ENCODE results near the gene GRIN2D.
A peak's percentile ranks its signal among the peaks of the same experiment; 100 is the strongest.

DNA sequence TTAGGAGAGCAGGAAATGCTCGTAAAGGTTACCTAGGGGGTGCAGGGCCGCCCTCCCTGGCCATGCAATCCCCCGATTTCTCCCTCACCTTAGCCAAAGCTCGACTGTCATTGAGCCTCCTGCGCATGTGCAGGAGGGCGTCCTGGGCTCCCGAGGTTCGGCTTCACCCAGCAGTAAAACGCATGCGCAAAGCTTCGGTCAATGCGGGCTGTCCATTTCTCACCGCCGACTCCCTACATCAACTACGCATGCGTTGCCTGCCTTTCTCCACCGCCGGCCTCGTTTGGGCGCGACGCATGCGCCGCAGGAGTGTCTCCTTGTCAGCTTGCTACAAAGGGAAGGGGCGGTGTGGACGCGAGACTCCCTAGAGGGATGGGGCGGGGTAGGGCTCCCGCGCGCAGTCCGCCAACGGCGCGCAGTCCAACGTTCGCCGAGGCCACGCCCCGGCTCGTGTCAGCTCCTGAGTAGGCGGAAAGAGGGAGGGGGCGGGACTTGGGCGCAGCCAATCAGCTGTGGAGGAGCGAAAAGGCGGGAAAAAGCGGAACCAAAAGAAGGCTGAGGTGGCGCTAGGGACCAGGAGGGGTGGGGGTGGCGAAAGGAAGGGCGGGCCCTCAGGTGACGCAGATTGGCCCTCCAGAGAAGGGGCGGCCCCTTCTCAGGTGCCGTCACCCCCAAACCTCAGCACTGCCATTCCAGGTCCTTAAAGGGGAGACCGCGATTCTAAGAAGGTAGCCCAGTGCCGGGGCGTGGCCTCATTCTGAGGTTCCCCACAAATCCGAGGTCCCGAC, 29.5 kb upstream of the GRIN2D start, which contains the start of the genes SYNGR4 and TMEM143:
- TF ChIP-seq HDGF (IDR thresholded peaks at IDR 0.05; ENCODE audit: borderline replicate concordance) (0 out of 2 replicates have a peak, but pooled peaks have one; percentile 30), TARDBP (IDR thresholded peaks at IDR 0.05) (no peak), FOXA1 (IDR thresholded peaks at IDR 0.05) (no peak), ZNF384 (IDR thresholded peaks at IDR 0.05) (no peak), FOXM1 (IDR thresholded peaks at IDR 0.05; ENCODE audit: borderline replicate concordance) (no peak)

Data from HEK293T (cell line).